Kidney epithelial cell (primary cell): ENCODE measurements around the gene BAIAP3. TPM values are rescaled to one million over a fixed set of nuclear protein-coding genes. Genes with fewer than 3 reads are reported as not detected.

Experiments
- DNase-seq: peaks from one replicate; pipeline ENCODE4 v3.0.0-alpha.2; 2010; ENCODE audit warnings: low read depth
- H3K27me3 ChIP-seq: 2 replicates; pipeline ENCODE4 v1.6.0; 2011; ENCODE audit warnings: low read length; ENCODE audit not compliant: control insufficient read depth, insufficient read depth
- H3K36me3 ChIP-seq: 2 replicates; pipeline ENCODE4 v1.5.1; 2011; ENCODE audit warnings: low read length; ENCODE audit not compliant: control insufficient read depth, insufficient read depth
- H3K4me3 ChIP-seq: 2 replicates; pipeline ENCODE4 v1.5.1; 2011; ENCODE audit warnings: low read depth, mild to moderate bottlenecking, control low read depth, low read length
- CTCF ChIP-seq: IDR thresholded peaks from 2 replicates; pipeline ENCODE4 v1.5.1; 2011; ENCODE audit warnings: mild to moderate bottlenecking, moderate library complexity, low read length, control low read depth, inconsistent platforms; ENCODE audit not compliant: insufficient read depth, poor library complexity, severe bottlenecking
- total RNA-seq: library from RNA; depleted of rRNA; stranded (reverse); fragments of >200 nt; gene quantifications from 2 replicates; pipeline ENCODE4 v1.2.3, GENCODE V29; 2015

BAIAP3 gene
- total RNA-seq, 1 donor from 2014 or later, result 5.8 TPM

- peaks cover 79% of the 10 kb centered on the region for H3K27me3 ChIP-seq
- no peaks in the 10 kb centered on the region for H3K36me3 ChIP-seq
- no peak for TF ChIP-seq CTCF
- DNase-seq, result no peak
- no peak overlapping the region for H3K4me3 ChIP-seq
Measured at GRCh38 chr16:1287982-1288670, 45.3 kb upstream of the BAIAP3 start.

- no peak for TF ChIP-seq CTCF
- peaks cover 72% of the 10 kb centered on the region for H3K27me3 ChIP-seq
Measured at GRCh38 chr16:1288813-1289476, 44.5 kb upstream of the BAIAP3 start.

DNA sequence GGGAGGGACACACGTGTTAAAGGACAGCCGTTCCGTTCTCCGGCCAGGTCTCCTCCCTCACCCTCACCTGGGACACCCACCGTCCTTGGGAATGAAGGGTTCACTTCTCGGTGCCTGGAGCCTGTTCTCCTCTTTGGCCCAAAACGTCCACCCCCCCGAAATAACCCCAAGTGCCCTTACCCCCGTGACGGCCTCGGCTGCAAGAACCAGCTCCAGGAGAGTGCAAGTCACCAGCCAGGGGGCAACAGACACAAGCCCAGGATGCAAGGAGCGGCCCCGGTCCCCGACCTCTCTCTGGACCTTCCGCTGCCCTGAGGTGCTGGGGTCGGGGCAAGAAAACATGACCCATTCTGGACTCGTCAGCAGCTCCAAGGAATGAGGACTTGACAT, 44.0 kb upstream of the BAIAP3 start:
- H3K36me3 ChIP-seq, result no peaks in the 10 kb centered on the region
- TF ChIP-seq CTCF, result no peak
- DNase-seq, result no peak
- peaks cover 67% of the 10 kb centered on the region for H3K27me3 ChIP-seq
- H3K4me3 ChIP-seq, result no peak overlapping the region

More at GRCh38 chr16:1288813-1289476, 44.5 kb upstream of the BAIAP3 start:
- H3K36me3 ChIP-seq, result no peaks in the 10 kb centered on the region
- H3K4me3 ChIP-seq, result no peak overlapping the region
- DNase-seq, result no peak

DNA sequence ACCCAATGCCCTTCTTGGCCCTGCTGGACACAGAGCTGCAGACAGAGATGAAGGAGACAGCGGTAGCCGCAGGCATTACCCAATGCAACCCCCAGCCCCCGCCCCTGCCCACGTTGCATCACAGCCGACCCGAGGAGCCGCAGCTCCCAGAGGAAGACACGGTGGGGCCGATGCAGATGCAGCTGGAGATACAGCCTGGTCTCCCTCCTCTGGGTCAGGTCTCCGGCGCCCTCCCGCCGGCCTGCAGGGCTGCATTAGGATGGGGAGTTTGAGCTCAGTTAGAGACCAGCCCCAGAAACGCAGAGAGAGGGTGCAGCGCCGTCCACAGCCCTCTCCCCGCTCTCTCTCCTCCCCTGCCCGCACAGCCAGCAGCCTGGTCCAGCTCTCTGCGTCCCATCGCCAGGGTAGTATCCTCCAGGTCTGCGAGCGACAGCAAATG, 43.4 kb upstream of the BAIAP3 start:
- TF ChIP-seq CTCF, result no peak
- no peak overlapping the region for H3K4me3 ChIP-seq
- no peak for DNase-seq
- no peaks in the 10 kb centered on the region for H3K36me3 ChIP-seq
- peaks cover 66% of the 10 kb centered on the region for H3K27me3 ChIP-seq

GRCh38 chr16:1290860-1291575, 42.4 kb upstream of the BAIAP3 start:
- DNase-seq, result no peak
- no peak for TF ChIP-seq CTCF
- Histone ChIP-seq H3K4me3 (no peak overlapping the region), H3K36me3 (no peaks in the 10 kb centered on the region), H3K27me3 (peaks cover 58% of the 10 kb centered on the region)
